Stimulated activated CD8-positive, alpha-beta memory T cell treated with anti-CD3 and anti-CD28 coated beads, Interleukin-15, amount 100 ng/mL, for 48 hours (primary cell): ENCODE results near the gene CACNB4.

ENCODE experiments used
- DNase-seq, 2 donors: peaks; one replicate each; pipeline ENCODE4 v3.0.0-alpha.2; 2020; ENCODE audit warnings: low read depth in 2 of 2

The CACNB4 gene

GRCh38 chr2:152089238-152089637 is 9.6 kb downstream of the CACNB4 start:
- no peak for DNase-seq

DNA sequence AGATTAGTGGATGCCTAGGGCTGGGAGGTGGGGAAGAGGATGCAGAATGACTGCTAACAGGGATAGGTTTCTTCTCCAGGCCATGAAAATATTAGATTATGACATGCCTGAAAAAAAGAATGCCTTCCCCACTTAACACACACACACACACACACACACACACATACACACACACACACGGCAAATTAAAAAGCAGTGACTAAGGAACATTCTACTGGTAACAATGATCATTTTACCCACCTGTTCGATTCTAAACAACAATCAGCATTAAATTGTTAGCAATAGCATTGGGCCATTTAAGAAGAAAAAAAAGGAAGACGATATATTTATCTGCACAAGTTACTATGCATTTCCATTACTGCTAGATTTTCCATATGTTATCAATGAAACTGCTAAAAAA is 10.8 kb downstream of the CACNB4 start:
- DNase-seq: no peak

DNA sequence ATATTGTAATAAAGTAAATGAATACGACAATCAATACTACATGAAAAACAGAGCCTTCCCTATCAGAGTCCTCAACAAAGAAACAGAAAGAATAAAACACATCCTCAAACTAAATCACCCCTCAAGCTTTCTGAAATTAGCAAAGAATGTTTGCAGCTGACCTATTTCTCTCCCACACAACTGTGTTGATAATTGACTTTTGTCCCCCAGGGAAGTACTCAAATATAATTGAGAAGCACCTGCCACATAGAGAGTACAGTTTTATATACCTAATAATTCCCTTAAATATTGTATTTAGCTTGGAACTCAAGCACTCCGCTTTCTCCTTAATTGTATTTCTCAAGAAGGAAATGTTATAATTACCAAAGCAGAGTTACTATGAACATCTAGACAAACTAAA is 12.6 kb downstream of the CACNB4 start:
- DNase-seq: no peak

DNA sequence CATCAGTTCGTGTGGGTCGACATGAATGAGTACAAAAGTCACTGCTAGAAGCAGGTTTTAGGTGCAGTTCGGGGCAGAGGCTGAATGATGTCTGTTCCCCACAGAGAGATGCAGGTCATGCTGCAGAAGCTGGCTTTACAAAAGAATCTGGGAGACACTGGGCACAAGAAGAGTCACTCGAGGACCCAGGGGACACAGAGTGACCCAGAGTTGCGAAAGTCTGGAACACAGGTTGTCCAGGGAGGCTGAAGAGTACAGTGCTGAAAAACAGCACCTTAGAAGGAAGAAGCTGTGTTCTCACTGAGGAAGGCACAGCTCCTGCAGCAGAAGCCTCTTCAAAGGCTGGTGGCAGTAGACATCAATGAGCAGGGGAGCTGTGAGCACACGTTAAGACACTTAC is 14.8 kb downstream of the CACNB4 start:
- DNase-seq: no peak

DNA sequence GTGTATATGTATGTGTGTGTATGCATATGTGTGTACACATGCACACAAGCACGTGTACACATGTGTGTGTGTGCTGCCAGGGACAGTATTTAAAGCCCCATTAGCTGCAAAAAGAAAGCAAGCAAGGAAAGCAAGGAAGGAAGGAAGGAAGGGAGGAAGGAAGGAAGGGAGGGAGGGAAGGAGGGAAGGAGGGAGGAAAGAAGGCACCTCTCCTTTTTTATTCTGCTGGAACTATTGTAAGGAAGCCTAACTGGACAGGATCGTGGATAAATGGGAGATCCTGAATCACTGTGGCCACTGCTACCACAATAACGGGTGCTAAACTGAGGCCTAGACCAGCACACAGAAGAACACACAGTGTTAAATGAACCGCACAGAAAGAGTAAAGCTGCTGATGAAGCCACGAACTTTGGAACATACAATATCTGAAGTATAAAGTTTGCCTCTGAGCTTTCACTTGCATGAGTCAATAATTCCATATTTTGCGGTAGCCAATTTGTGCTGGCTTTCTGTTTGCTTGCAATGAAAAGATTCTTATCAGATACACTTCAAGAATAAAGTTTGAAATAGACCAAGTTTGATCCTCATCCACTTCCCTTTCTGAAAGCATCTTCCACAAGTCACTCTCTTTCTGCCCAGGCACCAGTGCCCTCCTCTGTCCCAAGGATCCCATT is 15.5 kb downstream of the CACNB4 start:
- DNase-seq: no peak

DNA sequence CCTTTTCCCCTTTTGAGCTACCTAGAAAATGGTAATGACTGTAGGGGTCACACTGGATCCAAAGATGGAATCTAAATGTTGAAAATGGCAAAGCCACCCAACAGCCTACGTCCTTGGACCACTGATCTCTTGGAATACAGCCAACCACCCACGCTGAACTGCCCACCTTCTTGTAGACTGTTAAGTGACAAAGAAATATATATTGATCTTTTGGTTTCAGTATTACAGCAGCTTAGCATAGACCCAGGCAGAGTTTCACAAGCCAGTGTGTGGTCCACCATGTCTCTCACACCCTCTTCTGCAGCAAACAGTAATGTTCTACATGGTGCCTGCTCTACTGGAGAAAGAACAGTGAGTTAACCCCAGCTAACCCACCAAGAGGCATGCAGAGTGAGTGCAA is 20.2 kb downstream of the CACNB4 start:
- DNase-seq: no peak

- no peak for DNase-seq
These were observed 20.8 kb downstream of the CACNB4 start for GRCh38 chr2:152078023-152078422.

DNA sequence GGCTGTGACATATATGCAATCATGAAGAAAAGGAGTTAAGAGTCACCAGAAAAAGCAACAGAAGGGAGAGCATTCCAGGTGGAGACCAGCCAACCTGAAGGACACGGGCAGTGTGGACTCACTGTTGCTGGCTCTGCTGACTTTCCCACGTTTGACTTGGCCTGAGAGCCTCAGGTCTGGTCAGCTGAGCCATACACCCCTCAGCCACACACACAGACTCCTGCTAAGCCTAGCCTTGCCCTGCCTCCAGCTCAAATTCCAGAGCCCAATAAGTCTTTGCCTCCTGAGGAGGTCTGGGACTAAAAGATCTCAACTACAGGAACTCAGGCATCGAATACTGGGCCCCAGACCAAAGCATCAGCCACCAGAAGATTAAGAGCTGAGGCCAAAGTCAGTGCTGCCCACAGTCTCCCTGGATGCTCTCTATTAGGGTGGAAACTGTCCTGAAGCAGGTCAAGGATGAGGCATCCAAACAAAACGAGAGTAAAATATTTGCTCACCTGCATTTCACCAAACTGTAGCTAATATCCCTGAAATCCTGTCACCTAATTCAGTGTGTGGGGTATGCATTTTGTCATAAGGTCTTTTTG is 23.3 kb downstream of the CACNB4 start:
- DNase-seq: no peak

GRCh38 chr2:152072011-152072410 is 26.8 kb downstream of the CACNB4 start:
- no peak for DNase-seq

GRCh38 chr2:152071518-152071917 is 27.3 kb downstream of the CACNB4 start:
- no peak for DNase-seq

DNA sequence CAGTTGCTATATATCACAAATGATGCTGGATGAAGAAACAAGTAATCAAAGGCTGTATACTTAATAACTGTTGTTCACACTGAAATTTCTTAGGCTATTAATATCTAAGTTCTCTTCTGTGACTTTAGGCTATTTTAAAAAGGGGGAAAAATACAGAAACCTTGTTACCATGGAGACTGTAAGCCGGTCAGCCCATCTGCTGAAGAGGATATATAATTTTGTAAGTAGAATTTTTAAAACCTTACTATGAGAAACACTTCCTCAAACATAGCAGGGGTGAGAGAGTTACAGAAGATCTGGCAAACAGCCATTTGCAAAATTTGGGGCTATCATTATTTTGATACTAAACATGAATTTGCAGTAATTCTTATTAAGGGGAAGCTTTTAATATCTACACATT is 27.8 kb downstream of the CACNB4 start:
- no peak for DNase-seq

- no peak for DNase-seq
These were observed 30.6 kb downstream of the CACNB4 start for GRCh38 chr2:152068226-152068625.

DNA sequence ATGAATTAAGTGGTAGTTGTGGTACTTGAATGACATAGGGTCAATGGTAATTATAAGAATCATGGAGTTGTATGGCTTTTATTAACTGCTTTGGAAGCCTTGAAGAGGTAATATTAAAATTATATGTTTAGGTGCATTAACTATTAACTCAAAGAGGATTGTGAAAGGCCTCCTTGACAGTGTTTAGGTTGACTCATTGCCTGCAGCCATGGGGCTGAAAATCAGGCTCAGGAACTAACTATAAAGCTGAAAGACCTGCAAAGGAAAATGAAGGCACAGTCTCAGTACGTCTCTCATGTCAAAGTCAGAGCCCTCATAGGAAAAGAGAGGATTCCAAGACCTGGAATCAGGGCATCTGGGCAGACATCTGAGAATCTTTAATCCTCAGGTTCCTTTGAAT is 31.0 kb downstream of the CACNB4 start:
- no peak for DNase-seq

- DNase-seq: no peak
These were observed 32.9 kb downstream of the CACNB4 start for GRCh38 chr2:152065945-152066344.

DNA sequence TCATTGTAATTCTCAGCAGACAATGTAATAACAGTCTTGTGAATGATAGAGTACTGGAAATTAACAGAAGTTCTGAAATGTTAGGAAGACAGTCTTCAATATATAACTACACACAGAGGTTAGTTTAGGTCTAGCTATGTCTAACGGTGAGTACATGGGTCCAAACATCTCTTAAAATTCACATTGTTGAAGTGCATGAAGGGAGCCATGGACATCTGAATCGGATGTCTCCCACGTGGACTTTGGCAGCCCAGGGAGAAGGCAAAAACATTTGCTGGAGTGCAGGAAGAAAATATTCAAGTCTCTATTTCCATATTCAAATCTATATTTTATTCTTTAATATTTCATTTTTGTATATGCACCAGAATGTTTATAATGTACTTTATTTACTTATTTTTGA is 34.8 kb downstream of the CACNB4 start:
- DNase-seq: no peak

DNA sequence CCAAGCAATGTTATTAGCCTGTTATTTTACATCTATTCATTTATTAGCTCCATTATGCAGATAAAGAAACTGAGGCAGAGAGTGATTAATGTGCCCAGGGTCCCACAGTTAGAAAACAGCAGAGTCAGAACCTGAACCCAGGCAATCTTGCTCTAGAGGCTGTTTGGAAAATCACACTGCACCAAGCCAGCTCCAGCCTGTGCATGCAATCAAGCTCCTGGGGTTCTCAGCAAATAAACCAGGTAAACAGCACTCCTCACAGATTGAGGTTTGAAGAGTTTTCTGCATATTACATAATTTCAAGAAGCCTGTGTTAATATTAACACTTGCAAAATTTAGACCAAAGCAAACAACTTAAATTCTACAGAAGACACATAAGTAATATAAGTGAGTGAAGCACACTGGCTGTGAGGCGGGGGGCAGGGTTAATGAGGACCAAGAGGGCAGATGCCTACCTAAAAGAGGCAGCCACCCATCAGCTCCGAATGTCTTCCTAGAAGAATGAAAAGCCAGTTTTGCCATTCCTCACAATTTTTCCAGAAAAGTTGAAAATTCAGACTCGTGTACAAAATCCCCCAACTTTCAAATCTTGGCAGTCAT is 35.4 kb downstream of the CACNB4 start:
- no peak for DNase-seq

DNA sequence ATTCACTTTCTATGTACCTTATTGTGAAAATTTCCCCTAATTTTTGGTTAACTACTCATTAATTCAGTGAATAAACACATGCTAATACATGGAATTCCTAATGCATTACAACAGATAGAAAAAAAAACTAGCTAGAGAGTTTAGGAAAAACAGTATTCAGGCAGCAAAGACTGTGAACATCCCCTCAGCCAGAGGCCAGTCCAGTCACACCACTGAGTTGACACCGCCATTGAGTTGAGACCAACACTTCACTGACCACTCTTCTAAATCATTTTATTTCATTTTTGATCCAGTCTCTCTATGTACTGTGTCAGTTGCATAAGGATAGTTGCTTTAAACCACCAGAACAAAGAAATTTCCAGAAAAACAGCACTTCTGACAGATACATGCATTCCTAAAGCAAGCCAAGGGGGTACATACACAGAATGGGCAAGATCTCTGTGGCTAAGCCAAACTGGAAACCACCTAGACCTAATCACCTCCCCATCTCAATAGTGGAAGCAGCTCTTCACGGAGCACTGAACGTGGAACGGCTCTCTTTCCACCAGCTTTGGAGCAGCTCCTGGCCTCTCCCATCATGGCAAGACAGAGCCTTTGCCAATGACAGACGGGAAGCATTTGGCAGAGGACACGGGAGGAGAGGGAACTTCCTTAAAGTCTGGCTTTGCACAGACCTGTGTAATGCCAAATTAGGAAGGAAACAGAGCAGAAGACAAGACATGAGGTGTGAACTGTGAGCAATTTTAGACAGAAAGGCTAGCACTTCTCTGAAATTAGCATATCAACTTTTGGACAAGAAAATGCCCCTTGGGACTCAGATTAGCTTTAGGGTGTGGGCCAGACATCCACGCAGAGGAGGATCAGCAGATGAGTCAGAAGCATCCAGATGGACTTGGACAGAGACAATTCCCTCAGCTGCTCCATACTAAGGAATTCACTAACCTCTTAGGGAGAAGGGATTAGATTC is 36.4 kb downstream of the CACNB4 start:
- DNase-seq: no peak

DNA sequence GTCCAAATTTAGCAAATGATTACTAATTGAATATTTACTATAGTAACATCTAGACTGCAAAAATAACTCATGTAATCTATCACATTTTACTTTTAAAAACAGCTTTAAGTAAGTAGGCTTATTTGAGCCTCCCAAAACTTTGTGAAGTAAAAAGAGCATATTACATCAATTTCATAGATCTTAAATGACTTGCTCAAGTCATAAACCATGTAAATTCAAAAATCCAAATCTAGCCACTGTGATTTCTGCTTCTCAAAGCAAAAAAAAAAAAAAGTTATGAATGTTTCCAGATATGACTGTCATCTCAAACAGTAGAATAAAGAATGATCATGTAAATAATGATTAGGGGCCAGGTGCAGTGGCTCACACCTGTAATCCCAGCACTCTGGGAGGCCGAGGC is 37.5 kb downstream of the CACNB4 start:
- no peak for DNase-seq

GRCh38 chr2:152058655-152059054 is 40.2 kb downstream of the CACNB4 start:
- DNase-seq: no peak

- no peak for DNase-seq
These were observed 42.4 kb downstream of the CACNB4 start for GRCh38 chr2:152056418-152056817.

DNA sequence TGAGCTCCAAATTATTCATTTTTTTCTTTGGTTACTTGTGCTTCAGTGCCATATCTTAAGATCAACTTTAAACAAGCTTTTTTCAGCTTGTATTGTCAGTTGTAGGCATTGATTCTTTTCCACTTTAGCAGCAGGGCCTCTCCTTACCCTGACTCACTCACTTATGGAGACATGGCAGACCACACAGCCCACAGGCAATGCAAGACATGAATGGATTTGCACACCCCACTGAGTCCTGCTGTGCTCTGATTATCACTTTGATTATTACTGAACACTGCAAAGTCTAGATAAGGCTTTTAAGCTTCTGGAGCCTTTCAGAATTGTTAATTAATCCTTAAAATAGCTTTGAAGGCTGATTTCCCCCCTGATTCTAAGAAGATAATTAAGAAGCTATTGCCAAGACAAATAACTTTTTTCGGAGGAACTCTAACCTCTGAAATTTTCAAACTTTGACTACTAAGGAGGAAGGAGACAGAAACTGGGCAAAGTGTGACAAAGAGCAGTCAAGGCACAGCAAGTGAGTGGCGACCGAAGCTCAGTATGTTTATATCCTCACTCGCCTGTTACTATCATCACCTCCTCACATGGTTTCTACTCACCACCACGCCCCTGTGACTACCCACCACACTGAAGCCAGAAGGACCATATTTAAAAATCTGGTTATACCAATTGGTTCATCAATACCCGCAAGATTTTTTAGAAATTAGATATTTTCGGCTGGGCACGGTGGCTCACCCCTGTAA is 43.3 kb downstream of the CACNB4 start:
- no peak for DNase-seq

GRCh38 chr2:152054593-152054992 is 44.3 kb downstream of the CACNB4 start:
- no peak for DNase-seq
